HG02588 (cell line): ENCODE measurements around the gene ERFE.

Experiments used
- ATAC-seq: cut with Tn5 transposase; IDR thresholded peaks from one replicate; pipeline ENCODE4 v1.9.1; 2021; ENCODE audit warnings: mild to moderate bottlenecking, moderate library complexity; ENCODE audit not compliant: unreplicated experiment

Gene ERFE

GRCh38 chr2:238203094-238203972 is 44.6 kb downstream of the ERFE start, which contains the start of gene ILKAP:
Gene ILKAP (minus strand): TSS chr2:238203695. CDS start chr2:238203553, 142 bp downstream.
- peak; percentile 95 for ATAC-seq

- peak; percentile 15 for ATAC-seq
These were observed 45.4 kb downstream of the ERFE start for GRCh38 chr2:238203973-238204683.

GRCh38 chr2:238207006-238207405 is 48.2 kb downstream of the ERFE start:
- no peak for ATAC-seq

GRCh38 chr2:238216651-238217184 is 57.9 kb downstream of the ERFE start:
- ATAC-seq, result no peak
